Activated naive CD4-positive, alpha-beta T cell treated with anti-CD3 and anti-CD28 coated beads, Interleukin-2, amount 50 U/mL, for 16 hours (primary cell): ENCODE results near the gene BLCAP.
"Not testable (repeated sequence)": the region's sequence is repeated elsewhere in the genome, so short reads cannot be mapped to it uniquely, and the experiment has no call there.

Source experiments
- DNase-seq: peaks from one replicate; pipeline ENCODE4 v3.0.0-alpha.2; 2020

BLCAP gene

GRCh38 chr20:37556538-37556937 lies 28.9 kb upstream of the BLCAP start:
- DNase-seq, result no peak

GRCh38 chr20:37554721-37555298 lies 27.1 kb upstream of the BLCAP start:
- DNase-seq, result not testable (repeated sequence)

DNA sequence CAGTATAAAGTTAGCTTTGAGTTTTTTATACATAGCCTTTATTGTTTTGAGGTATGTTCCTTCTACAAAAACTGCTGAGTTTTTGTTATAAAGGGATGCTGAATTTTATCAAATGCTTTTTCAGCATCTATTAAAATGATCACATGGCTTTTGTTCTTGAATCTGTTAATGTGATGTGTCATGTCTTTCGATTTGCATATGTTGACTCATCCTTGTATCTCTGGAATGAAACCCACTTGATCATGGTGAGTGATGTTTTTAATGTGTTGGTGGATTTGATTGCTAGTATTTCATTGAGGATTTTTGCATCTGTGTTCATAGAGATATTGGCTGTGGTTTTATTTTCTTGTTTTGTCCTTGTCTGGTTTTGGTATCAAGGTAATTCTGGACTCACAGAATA lies 24.7 kb upstream of the BLCAP start:
- no peak for DNase-seq

GRCh38 chr20:37551660-37552059 lies 24.0 kb upstream of the BLCAP start:
- not testable (repeated sequence) for DNase-seq

DNA sequence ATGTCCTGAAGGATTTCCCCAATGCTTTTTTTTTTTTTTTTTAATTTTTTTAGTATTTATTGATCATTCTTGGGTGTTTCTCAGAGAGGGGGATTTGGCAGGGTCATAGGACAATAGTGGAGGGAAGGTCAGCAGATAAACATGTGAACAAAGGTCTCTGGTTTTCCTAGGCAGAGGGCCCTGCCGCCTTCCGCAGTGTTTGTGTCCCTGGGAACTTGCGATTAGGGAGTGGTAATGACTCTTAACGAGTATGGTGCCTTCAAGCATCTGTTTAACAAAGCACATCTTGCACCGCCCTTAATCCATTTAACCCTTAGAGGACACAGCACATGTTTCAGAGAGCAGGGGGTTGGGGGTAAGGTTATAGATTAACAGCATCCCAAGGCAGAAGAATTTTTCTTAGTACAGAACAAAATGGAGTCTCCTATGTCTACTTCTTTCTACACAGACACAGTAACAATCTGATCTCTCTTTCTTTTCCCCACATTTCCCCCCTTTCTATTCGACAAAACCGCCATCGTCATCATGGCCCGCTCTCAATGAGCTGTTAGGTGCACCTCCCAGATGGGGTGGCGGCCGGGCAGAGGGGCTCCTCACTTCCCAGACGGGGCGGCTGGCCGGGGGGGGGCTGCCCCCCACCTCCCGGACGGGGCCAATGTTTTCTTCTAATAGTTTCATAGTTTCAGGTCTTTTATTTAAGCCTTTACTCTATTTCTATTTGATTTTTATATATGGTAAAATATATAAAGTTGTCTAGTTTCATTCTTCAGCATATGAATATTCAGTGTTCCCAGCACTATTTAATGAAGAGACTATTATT lies 22.6 kb upstream of the BLCAP start:
- DNase-seq, result not testable (repeated sequence)

DNA sequence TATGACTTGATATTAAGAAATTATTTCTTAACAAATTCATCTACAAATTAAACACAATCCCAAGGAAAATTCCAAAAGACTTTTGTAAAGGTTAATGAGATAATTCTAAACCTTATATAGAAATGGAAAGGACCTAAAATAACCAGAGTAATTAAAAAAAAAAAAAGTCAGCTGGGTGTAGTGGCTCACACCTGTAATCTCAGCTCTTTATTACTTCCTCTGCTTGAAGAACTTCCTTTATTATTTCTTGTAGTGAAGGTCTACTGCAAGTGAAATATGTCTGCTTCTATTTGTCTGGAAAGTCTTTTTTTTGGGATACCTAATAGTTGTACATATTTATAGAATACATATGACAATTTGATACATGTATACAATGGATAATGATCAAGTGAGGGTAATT lies 20.2 kb upstream of the BLCAP start:
- DNase-seq, result no peak

GRCh38 chr20:37545516-37545915 lies 17.8 kb upstream of the BLCAP start:
- DNase-seq, result no peak

- no peak for DNase-seq
These were observed 16.7 kb upstream of the BLCAP start for GRCh38 chr20:37544386-37544785.

DNA sequence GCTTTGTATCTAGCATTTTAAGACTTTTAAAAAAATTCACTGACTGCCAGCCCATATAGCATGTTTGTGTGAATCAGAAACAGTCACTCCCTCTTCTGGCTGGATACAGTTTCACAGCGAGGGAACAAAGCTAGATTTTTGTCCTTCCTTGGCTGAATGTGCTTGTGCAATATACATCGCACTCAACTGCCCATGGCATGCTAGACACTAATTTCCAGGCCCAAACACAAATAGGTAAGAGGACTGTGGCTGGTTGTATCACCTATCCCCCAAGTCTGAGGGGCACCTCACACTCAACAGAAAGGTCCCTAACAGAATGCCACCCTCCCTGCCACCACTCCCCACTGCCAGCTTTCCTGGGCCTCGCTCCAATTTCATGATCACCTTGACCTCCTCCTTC lies 16.2 kb upstream of the BLCAP start:
- DNase-seq, result no peak

DNA sequence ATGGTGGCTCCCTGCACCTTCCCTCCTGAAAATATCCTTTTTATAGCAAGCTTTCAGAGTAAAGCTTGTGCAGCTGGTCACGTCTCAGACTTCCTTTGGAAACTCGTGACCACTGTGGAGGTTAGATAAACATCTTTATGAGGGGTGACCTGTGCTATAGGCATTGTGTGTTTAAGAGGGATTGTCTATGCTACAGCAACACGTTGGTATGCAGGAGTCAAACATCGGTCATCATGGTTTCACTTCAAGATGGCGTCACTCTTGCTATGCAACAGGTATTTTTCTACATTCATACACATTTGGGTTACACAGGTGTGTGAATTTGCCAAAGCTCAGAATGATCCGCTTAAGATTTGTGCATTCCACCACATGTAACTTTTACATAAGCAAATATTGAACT lies 14.6 kb upstream of the BLCAP start:
- no peak for DNase-seq

- no peak for DNase-seq
These were observed 13.7 kb upstream of the BLCAP start for GRCh38 chr20:37541326-37541725.

DNA sequence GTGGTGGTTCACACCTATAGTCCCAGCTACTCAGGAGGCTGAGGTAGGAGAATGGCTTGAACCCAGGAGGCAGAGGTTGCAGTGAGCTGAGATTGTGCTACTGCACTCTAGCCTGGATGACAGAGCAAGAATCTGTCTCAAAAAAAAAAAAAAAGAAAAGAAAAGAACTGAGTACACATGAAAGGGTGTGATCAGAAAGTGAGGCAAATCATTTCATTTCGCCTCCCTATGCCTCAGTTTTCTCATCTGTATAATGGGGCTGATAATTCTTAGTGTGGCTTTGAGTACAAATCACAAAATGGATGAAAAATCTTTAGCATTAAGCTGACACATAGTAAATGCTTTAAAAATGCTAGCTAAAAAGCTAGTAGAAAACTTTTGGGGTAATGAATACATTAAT lies 13.2 kb upstream of the BLCAP start:
- DNase-seq, result not testable (repeated sequence)

DNA sequence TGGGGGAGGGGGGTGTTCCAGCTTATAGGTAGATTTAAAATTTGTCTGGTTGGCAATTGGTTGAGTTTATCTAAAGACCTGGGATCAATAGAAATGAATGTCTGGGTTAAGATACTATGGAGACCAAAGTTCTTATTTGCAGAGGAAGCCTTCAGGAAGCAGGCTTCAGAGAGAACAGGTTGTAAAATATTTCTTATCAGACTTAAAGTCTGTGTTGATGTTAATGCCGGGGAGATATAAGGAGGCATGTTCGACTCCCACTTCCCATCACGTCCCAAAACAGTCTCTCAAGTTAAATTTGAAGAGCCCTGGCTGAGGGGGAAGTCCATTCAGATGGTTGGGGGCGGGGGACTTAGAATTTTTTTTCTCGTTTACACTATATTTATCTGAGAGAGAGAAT lies 12.3 kb upstream of the BLCAP start:
- DNase-seq, result no peak

DNA sequence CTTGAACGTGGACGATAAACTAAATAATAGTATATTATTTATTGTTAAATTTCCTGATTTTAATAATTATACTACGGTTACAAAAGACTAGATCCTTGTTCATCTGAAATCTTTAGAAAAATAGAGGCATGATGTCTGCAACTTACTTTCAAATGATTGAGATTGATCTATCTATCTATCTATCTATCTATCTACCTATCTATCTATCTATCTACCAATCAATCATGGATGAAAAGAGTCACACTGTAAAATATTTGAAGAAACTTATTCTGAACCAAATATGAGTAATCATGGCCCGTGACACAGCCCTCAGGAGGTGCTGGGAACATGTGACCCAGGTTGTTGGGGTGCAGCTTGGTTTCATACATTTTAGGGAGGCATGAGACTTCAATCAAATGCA lies 11.7 kb upstream of the BLCAP start:
- DNase-seq, result no peak

- no peak for DNase-seq
These were observed 10.3 kb upstream of the BLCAP start for GRCh38 chr20:37538003-37538402.

DNA sequence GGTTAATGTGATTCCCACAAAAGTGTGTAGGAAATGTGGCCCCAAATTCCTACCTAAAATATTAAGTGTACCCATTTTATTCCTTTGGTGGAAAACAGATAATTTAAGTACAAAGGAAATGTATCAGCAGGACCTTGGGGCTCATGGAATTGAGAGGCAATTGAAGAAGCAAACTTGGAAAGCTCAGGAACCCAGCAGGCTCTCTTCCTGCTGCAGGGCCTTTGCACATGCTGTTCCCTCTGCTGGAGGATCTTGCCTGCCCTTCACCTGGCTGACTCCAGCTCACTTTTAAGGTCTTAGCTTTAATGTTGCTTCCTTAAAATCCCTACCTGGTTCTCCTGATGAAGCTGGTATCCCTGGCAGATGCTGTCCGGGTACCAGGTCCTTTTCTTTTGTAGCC lies 9.8 kb upstream of the BLCAP start:
- DNase-seq, result no peak

GRCh38 chr20:37535443-37536132 lies 7.9 kb upstream of the BLCAP start:
- DNase-seq, result no peak

- peak; percentile 25 for DNase-seq
These were observed 6.9 kb upstream of the BLCAP start for GRCh38 chr20:37534401-37535157.

- no peak for DNase-seq
These were observed 5.6 kb upstream of the BLCAP start for GRCh38 chr20:37533154-37533715.

GRCh38 chr20:37531856-37532255 lies 4.2 kb upstream of the BLCAP start:
- DNase-seq, result no peak

DNA sequence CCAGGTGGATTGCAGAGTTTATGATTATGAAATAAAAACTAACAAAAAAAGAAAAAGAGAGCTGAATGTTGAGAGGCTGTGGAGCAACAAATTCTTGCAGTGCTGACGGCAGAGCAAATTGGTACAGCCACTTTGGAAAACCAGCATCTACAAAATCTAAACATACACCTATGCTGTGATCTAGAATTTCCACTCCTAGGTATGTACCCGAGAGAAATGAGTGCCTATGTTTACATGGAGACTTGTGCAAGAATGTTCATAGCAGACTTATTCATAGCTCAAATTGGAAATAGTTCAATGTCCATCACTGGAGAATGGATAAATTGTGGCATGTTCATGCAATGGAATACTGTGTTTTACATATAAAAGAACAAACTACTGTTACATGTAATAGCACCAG lies 3.0 kb upstream of the BLCAP start:
- DNase-seq, result no peak

DNA sequence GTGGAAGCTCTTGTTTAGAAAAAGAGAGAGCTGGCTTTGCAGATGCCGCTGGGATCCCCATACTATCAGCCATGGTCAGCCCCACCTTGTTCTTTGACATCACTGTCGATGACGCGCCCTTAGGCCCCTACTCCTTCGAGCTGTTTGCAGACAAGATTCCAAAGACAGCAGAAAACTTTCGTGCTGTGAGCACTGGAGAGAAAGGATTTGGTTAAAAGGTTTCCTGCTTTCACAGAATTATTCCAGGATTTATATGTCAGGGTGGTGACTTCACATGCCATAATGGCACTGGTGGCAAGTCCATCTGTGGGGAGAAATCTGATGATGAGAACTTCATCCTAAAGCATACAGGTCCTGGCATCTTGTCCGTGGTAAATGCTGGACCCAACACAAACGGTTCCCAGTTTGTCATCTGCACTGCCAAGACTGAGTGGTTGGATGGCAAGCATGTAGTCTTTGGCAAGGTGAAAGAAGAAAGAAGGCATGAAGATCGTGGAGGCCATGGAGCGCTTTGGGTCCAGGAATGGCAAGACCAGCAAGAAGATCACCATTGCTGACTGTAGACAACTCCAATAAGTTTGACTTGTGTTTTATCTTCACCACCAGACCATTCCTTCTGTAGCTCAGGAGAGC lies 2.4 kb upstream of the BLCAP start:
- DNase-seq, result no peak
